DMS53 treated with DMSO at 0.1 percent for 48 hours (cell line): ENCODE data around the gene SLC25A18.

ENCODE experiments used
- DNase-seq: peaks from one replicate; lab custom pipeline; 2025; ENCODE audit not compliant: unreplicated experiment; lab: John Stamatoyannopoulos, UW

SLC25A18 gene

GRCh38 chr22:17569971-17570511, 6.7 kb downstream of the SLC25A18 start:
- no peak for DNase-seq

DNA sequence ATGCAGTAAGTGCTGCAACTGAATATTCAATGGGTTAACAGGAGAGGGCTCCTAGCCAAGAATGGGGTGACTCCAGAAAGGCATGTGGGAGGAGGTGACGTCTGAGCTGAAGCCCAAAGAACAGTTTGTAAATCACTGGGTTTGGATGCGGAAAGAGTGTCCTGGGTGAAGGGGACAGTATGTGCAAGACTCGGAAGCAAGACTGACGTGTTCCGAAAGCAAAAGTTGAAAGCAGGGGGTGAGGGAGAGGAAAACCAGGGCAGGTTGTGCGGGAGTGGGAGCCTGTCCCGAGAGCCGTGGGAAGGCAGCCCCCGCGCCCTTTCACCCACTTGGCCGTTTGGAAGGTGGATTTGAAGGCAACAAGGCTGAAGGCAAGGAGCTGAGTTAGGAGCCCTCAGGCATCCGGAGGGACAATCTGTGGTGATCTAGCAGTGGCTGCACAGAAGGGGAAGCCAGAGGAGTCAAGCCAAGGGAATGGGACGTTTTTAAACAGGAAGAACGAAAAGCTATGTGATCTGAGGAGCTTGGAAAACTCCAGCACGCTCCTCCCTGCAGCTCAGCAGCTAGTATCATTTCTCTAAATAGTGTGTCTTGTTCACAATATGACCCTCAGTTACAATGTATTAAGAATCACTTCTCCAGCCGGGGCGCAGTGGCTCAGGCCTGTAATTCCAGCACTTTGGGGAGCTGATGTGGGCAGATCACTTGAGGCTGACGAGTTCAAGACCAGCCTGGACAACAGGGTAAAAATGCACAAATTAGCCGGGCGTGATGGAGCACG, 7.7 kb downstream of the SLC25A18 start:
- DNase-seq: no peak

DNA sequence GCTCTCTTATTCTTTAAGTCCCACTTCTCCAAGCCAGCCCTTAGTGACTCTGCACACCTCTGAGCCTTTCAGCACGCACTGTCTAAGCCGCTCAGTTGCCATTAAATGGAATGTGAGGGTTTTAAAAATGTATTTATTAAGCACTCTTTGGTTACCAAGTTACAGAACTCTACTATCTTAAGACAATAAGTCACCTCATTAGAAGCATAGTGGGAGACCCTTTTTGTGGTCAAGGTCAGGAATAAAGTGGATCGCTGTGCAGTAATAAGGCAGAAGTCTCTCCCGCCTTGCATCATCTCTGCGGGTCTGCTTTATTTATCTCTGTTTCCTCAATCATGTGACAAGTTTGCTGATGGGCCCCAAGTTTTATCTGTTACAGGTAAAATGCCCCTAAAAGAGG, 11.9 kb downstream of the SLC25A18 start:
- no peak for DNase-seq

GRCh38 chr22:17575681-17576080, 12.4 kb downstream of the SLC25A18 start:
- no peak for DNase-seq

GRCh38 chr22:17576470-17576869, 13.2 kb downstream of the SLC25A18 start:
- no peak for DNase-seq

- DNase-seq: no peak
Measured at GRCh38 chr22:17578136-17578754, 14.9 kb downstream of the SLC25A18 start.

DNA sequence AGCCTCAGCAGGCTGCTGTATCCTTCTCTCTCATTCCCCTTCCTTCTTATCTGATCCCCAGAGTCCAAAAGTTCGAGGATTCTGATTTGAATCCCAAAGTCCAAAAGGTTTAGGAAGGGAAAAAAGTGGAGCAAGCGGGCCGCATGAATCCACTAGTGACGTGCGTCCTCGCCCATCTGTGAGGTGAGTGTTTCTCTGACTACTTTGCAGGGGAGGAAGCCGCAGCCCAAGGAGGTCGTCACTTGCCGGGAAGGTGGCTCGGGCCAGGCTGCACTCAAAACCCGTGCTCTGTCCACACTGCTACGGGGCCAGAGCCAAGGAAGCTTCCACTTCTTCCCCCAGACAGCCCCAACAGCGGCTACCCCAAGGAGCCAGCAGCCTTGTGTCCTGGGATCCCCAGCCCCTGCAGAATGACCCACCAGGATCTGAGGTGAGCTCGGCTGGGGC, 16.3 kb downstream of the SLC25A18 start:
- no peak for DNase-seq

GRCh38 chr22:17580441-17581031, 17.2 kb downstream of the SLC25A18 start:
- no peak for DNase-seq

- no peak for DNase-seq
Measured at GRCh38 chr22:17581056-17581455, 17.8 kb downstream of the SLC25A18 start.

GRCh38 chr22:17581631-17582030, 18.3 kb downstream of the SLC25A18 start:
- no peak for DNase-seq

DNA sequence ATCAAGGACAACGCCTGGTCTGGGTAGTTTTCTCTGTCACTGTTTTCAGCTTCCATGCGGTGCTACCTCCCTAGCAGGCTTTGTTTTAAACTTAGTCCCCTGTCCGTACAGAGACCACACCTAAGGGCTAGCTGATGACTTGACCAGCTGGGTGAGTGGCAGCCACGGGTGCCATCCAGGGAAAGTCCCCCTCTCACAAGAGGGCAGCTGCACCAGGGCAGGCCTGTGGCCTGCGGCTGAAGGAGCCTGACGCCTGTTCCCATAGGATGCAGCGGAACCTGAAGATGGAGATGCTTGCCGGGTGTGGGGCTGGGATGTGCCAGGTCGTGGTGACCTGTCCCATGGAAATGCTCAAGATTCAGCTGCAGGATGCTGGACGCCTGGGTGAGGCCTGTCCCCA, 19.9 kb downstream of the SLC25A18 start:
- DNase-seq: no peak

DNA sequence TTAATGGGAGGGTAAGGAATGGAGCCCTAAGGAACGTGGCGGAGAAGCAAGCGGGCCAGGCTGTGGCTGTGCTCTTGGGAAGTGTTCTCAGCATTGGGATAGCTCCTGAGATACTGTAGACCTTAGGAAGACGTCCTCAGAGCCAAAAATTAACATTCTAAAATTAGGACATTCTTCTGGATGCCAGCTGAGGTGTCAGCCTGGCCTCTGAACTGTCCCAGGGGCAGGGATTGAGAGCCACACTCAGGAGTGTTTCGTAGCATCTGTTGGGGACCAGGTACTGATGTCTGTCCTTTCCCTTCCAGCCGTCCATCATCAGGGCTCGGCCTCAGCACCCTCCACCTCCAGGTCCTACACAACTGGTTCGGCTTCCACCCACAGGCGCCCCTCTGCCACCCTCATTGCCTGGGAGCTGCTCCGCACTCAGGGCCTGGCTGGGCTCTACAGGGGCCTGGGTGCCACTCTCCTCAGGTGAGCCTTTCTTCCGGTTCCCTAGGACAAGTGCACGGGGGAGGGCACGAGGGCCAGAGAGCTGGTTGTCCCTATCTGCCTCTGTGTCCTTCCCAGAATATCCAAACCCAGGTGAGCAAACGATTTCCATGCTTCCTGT, 23.6 kb downstream of the SLC25A18 start:
- DNase-seq: no peak

DNA sequence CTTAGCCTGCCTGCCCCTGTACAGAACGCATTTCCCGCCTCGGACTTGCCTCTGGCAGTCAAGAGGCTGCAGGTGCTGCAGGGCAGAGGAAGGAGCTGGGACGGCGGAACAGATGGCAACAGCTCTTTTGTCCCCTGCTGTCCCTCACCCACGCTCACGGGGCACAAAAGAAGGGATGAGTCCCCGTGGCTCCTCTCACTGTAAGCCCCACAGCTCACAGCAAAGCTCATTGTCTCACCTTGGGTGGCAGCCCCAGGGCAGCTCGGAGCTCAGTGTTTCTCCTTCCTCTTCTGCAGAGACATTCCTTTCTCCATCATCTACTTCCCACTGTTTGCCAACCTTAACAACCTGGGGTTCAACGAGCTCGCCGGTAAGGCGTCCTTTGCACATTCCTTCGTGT, 24.3 kb downstream of the SLC25A18 start:
- no peak for DNase-seq

GRCh38 chr22:17588606-17589005, 25.3 kb downstream of the SLC25A18 start:
- DNase-seq: no peak

DNA sequence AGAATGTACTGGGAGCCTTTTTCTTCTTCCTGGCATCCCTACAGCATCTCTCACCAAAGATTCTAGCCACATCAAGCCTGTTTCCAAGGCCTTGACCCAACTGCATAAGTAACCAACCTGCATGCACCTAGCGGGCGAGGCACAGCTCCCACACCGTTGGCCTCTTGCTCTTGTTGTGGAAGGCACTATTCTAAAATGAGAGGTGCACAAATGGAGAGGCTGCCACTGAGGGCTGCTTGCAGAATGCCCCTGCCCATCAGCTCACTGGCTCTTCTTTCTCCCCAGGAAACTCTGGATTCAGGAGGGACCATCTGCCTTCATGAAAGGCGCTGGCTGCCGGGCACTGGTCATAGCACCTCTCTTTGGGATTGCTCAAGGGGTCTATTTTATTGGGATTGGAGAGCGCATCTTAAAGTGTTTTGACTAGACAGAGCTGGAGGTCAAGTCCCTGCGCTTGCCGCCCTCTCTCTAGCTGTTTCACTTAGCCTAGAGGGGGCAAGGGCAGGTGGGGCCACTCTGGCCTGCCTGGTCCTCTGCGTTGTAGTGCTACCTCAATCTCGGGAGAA, 26.6 kb downstream of the SLC25A18 start:
- no peak for DNase-seq

DNA sequence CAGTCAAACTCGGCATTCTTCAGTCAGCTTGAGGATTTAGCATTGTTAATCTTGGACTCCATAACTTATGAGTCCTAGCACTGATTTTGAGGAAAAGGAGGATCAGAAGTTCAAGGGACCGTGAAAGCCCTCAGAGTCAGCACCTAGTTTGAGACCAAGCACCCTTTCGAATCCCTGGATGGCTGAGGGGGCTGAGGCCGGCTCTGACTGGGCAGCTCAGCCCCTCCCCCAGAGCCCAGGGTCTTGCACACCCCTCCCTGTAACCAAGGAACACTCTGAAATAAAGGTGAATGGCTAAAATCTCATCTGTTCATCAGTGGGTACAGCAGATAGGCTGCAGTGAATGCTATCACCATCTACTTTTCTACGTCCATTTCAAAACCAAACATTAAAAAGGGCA, 27.3 kb downstream of the SLC25A18 start:
- no peak for DNase-seq

DNA sequence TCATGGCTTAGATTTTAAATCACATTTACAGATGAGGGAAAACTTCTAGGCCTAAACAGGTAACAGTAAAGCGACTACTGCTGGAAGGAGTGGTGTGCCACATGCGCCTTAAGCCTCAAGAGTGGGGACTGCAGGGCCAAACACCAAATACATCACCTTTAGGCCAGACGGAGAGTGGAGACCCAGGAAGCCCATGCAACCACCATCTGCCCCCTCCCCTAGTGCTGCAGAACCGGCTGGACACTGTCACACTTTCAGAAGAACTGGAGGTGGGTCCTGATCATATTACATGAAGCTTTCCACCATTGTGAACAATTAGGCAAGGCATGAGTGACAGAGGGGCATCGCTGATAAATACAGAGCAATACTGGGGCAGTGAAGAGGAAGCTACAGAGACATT, 28.9 kb downstream of the SLC25A18 start:
- DNase-seq: no peak

- no peak for DNase-seq
Measured at GRCh38 chr22:17596226-17596625, 32.9 kb downstream of the SLC25A18 start.

DNA sequence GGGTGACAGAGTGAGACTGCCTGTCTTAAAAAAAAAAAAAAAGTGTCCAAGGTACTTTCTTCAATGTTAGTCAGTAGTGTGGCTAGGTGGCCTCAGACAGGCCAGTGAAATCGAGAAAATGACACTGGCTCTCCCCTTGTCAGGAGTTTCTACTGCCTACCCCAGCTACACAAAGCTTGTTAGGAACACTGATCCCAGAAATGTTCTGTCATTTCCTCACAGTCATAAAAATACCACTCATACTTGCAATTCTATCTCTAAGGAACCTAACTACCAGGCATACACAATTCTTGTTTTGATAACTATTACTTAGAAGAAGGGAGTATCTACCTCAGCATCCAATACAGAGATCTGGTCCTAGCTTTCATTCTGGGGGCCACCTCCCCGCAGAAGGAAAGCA, 33.9 kb downstream of the SLC25A18 start:
- no peak for DNase-seq

- no peak for DNase-seq
Measured at GRCh38 chr22:17598318-17598717, 35.0 kb downstream of the SLC25A18 start.

DNA sequence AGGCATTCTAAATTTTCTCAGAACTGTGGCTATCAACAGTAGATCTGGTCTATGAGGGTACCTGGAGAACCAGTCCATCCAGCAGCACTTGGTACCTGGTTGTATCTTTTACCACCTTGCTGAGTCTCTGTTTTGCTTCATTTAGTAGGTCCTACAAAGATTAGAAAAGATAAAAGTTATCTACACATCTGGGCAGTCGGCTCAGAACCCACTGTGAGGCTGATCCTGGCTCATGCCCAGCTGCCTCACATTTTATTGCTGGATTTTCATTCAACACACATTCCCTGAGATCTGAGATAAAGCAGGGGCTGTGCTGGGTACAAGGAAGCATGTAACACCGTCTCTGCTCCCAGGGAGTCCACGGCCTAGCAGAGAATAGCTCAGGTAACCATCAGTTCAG, 37.7 kb downstream of the SLC25A18 start:
- no peak for DNase-seq
